A673 (cell line): ENCODE data around the gene GALNT18. TPM values are rescaled to one million over a fixed set of nuclear protein-coding genes. Genes with fewer than 3 reads are reported as not detected.

ENCODE experiments used
- BruUV-seq: library from RNA; stranded (reverse); fragments of 400-500 nt; replicated peaks from 2 replicates; lab custom pipeline; 2021; lab: Mats Ljungman, UMichigan
- CTCF ChIA-PET: fragments of 300-600 bp; sonication (Branson Sonifier 250); formaldehyde crosslinking; loops from one replicate; lab custom pipeline; 2022; ENCODE audit warnings: antibody characterized with exemption; lab: Charles Lee
- POLR2A ChIA-PET: fragments of 300-600 bp; sonication (Branson Sonifier 250); formaldehyde crosslinking; loops from one replicate; lab custom pipeline; 2022; ENCODE audit warnings: antibody characterized with exemption; ENCODE audit not compliant: low non-redundant PET; lab: Charles Lee
- DNase-seq: peaks from one replicate; pipeline ENCODE4 v3.0.0-alpha.2; 2015; ENCODE audit warnings: low spot score
- H3K27ac ChIP-seq: fragments of 200-600 bp; sonication (generic); 2 replicates; pipeline ENCODE4 v1.5.1; 2016; ENCODE audit warnings: mixed run types, low read depth, mild to moderate bottlenecking, mixed read lengths, antibody characterized with exemption, low read length; ENCODE audit not compliant: poor library complexity, severe bottlenecking
- H3K27me3 ChIP-seq: fragments of 200-600 bp; sonication (generic); replicated peaks from 2 replicates; pipeline ENCODE4 v1.6.1; 2017; ENCODE audit warnings: mixed run types, low read depth, mild to moderate bottlenecking, mixed read lengths, antibody characterized with exemption, low read length; ENCODE audit not compliant: insufficient read depth, poor library complexity
- H3K36me3 ChIP-seq: fragments of 200-600 bp; sonication (generic); 2 replicates; pipeline ENCODE4 v1.6.1; 2016; ENCODE audit warnings: mixed run types, mild to moderate bottlenecking, mixed read lengths, antibody characterized with exemption, low read length; ENCODE audit not compliant: insufficient read depth, poor library complexity, severe bottlenecking
- H3K4me1 ChIP-seq: fragments of 200-600 bp; sonication (generic); 2 replicates; pipeline ENCODE4 v1.6.1; 2017; ENCODE audit warnings: mixed run types, mild to moderate bottlenecking, mixed read lengths, antibody characterized with exemption, low read length; ENCODE audit not compliant: insufficient read depth, poor library complexity, severe bottlenecking
- H3K4me3 ChIP-seq: fragments of 200-600 bp; sonication (generic); 2 replicates; pipeline ENCODE4 v1.5.1; 2016; ENCODE audit warnings: low read depth, mixed run types, mild to moderate bottlenecking, mixed read lengths, low read length; ENCODE audit not compliant: poor library complexity, severe bottlenecking
- H3K9me3 ChIP-seq: fragments of 200-600 bp; sonication (generic); 2 replicates; pipeline ENCODE4 v1.6.1; 2016; ENCODE audit warnings: mixed run types, low read depth, mild to moderate bottlenecking, mixed read lengths, antibody characterized with exemption, low read length; ENCODE audit not compliant: poor library complexity, severe bottlenecking
- EZH2 ChIP-seq: fragments of 200-600 bp; sonication (generic); IDR thresholded peaks from 2 replicates; pipeline ENCODE4 v1.6.1; 2017; ENCODE audit warnings: borderline replicate concordance, low read depth, mild to moderate bottlenecking, mixed read lengths, antibody characterized with exemption, low read length; ENCODE audit not compliant: poor library complexity, severe bottlenecking
- intact Hi-C: fragments of 100-400 bp; cut with micrococcal nuclease; formaldehyde crosslinking; loops from one replicate; pipeline ENCODE4 v1.10.0; 2022; ENCODE audit not compliant: unreplicated experiment
- total RNA-seq: library from RNA; stranded (reverse); gene quantifications from 2 replicates; pipeline ENCODE4 v1.2.3, GENCODE V29; 2021
- TF ChIP-seq, protein P1 (sequence below): fragments of 300-800, 200-600 bp; sonication (generic); conservative IDR thresholded peaks from 2 replicates; pipeline ENCODE4 v1.5.1; 2017; ENCODE audit warnings: low read depth, mild to moderate bottlenecking, antibody characterized with exemption, low read length, moderate library complexity, mixed read lengths

Gene GALNT18
- total RNA-seq, 1 experiment from 2014 or later, result 0.37 TPM

DNA sequence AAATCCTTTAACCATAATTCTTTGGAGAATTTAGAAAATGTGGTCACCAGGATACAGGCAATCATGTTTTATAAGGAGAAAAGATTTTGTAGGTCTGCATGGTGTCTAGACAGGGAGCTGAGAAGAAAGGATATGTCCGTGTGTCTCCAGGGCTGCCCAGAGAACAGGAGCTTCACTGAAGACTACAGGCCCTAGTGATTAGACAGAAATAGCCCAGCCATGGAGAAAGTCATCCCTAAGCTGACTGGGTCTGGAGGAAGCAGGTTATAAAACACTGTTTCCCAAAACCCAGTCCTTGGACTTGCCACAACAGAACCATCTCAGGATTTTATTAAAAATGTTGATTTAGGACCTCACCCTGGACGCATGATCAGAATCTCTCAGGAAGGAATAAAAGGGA, 84.4 kb downstream of the GALNT18 start:
- DNase-seq, result no peak
- no peaks in the 10 kb centered on the region for H3K9me3 ChIP-seq
- TF ChIP-seq EZH2, result no peak
- TF ChIP-seq, protein P1, sequence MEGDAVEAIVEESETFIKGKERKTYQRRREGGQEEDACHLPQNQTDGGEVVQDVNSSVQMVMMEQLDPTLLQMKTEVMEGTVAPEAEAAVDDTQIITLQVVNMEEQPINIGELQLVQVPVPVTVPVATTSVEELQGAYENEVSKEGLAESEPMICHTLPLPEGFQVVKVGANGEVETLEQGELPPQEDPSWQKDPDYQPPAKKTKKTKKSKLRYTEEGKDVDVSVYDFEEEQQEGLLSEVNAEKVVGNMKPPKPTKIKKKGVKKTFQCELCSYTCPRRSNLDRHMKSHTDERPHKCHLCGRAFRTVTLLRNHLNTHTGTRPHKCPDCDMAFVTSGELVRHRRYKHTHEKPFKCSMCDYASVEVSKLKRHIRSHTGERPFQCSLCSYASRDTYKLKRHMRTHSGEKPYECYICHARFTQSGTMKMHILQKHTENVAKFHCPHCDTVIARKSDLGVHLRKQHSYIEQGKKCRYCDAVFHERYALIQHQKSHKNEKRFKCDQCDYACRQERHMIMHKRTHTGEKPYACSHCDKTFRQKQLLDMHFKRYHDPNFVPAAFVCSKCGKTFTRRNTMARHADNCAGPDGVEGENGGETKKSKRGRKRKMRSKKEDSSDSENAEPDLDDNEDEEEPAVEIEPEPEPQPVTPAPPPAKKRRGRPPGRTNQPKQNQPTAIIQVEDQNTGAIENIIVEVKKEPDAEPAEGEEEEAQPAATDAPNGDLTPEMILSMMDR, result no peak
- no peaks in the 10 kb centered on the region for H3K27me3 ChIP-seq
- POLR2A ChIA-PET, result no interaction called here
- no peaks in the 10 kb centered on the region for H3K36me3 ChIP-seq
- H3K4me1 ChIP-seq, result no peaks in the 10 kb centered on the region
- no peak overlapping the region for H3K27ac ChIP-seq
- H3K4me3 ChIP-seq, result no peak overlapping the region
- intact Hi-C loops, result no loop called here
- CTCF ChIA-PET, result no interaction called here
- BruUV-seq, result no TSS peak

DNA sequence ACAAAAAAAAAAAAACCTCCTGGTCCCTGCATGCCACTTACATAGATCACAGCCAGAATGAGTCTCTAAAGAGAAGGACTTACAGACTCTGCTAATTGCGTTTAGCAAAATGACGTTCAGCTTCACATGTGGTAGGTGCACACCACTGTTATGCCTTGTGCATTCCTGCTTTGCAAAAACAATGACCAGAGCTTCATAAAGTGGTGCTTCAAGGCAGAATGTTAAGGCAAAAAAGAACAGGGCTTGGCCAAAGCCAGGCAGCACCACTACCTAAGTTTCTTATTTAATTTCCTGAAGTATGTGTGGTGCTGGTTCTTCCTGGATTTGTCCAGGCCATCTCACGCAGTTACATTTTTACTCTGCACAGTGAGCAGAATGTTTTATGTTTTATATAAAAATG, 85.2 kb downstream of the GALNT18 start:
- no peaks in the 10 kb centered on the region for H3K4me1 ChIP-seq
- H3K9me3 ChIP-seq, result no peaks in the 10 kb centered on the region
- intact Hi-C loops, result no loop called here
- H3K4me3 ChIP-seq, result no peak overlapping the region
- BruUV-seq, result no TSS peak
- TF ChIP-seq, protein P1, result no peak
- TF ChIP-seq EZH2, result no peak
- ChIA-PET CTCF (no interaction called here), POLR2A (no interaction called here)
- no peaks in the 10 kb centered on the region for H3K36me3 ChIP-seq
- no peaks in the 10 kb centered on the region for H3K27me3 ChIP-seq
- H3K27ac ChIP-seq, result no peak overlapping the region
- no peak for DNase-seq

DNA sequence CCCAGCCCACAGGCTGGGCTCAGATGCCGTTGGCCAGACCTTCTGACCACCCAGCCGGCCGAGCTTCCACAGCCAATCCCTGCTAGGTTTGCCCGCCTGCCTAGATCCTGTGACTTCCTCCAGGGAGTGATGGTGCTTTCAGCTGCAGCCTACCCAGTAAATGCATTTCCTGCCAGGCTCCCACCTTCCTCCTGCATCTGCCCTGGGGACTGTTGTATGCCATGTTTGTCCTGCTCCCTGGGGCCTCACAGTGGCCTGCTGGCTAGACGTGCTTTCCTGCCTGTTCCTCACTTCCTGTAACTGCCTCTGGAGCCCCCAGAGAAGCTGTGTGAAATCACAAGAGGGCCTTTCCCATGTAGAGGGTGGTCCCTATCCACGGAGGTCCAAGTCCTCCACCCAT, 86.2 kb downstream of the GALNT18 start:
- Histone ChIP-seq H3K4me1 (no peaks in the 10 kb centered on the region), H3K4me3 (no peak overlapping the region), H3K9me3 (no peaks in the 10 kb centered on the region), H3K36me3 (no peaks in the 10 kb centered on the region), H3K27ac (no peak overlapping the region), H3K27me3 (no peaks in the 10 kb centered on the region)
- no TSS peak for BruUV-seq
- POLR2A ChIA-PET, result no interaction called here
- no peak for DNase-seq
- TF ChIP-seq, protein P1, result no peak
- no peak for TF ChIP-seq EZH2
- intact Hi-C loops, result no loop called here
- CTCF ChIA-PET, result no interaction called here
